Mesothelial cell of epicardium (in vitro differentiated cells): ENCODE data around the gene PHACTR3. TPM values are rescaled to one million over a fixed set of nuclear protein-coding genes. Genes with fewer than 3 reads are reported as not detected.

Source experiments
- DNase-seq, 2 experiments: peaks; one replicate each; pipeline ENCODE4 v3.0.0; 2021; ENCODE audit warnings: low spot score in 2 of 2; ENCODE audit not compliant: unreplicated experiment in 2 of 2
- H3K27ac Mint-ChIP-seq: 2 replicates; pipeline ENCODE4 v1.8.0; 2021; ENCODE audit warnings: mixed read lengths
- H3K27me3 Mint-ChIP-seq: 2 replicates; pipeline ENCODE4 v1.8.0; 2021; ENCODE audit warnings: low read depth, mixed read lengths
- H3K36me3 Mint-ChIP-seq: 2 replicates; pipeline ENCODE4 v1.8.0; 2021; ENCODE audit warnings: mixed read lengths
- H3K4me1 Mint-ChIP-seq: 2 replicates; pipeline ENCODE4 v1.8.0; 2021; ENCODE audit warnings: mixed read lengths
- H3K4me3 Mint-ChIP-seq: 2 replicates; pipeline ENCODE4 v1.8.0; 2021; ENCODE audit warnings: mild to moderate bottlenecking, moderate library complexity, mixed read lengths
- H3K9me3 Mint-ChIP-seq: 2 replicates; pipeline ENCODE4 v1.8.0; 2021; ENCODE audit warnings: mixed read lengths
- CTCF ChIP-seq: fragments of 200-600 bp; sonication (generic); IDR thresholded peaks from one replicate; pipeline ENCODE4 v1.5.0; 2021; ENCODE audit warnings: antibody characterized with exemption; ENCODE audit not compliant: unreplicated experiment
- total RNA-seq: library from RNA; stranded (reverse); gene quantifications from 3 replicates; pipeline ENCODE4 v1.2.1, GENCODE V29; 2021

Gene PHACTR3
- total RNA-seq, 1 donor from 2014 or later = 0.16 TPM

- Mint-ChIP-seq H3K4me1 (no peaks in the 10 kb centered on the region), H3K27ac (no peak overlapping the region), H3K36me3 (no peaks in the 10 kb centered on the region), H3K4me3 (no peak overlapping the region), H3K9me3 (peaks cover 26% of the 10 kb centered on the region), H3K27me3 (no peaks in the 10 kb centered on the region)
- DNase-seq = no peak
- no peak for TF ChIP-seq CTCF
Observed at GRCh38 chr20:59740621-59741020, 136.3 kb downstream of the PHACTR3 start.

DNA sequence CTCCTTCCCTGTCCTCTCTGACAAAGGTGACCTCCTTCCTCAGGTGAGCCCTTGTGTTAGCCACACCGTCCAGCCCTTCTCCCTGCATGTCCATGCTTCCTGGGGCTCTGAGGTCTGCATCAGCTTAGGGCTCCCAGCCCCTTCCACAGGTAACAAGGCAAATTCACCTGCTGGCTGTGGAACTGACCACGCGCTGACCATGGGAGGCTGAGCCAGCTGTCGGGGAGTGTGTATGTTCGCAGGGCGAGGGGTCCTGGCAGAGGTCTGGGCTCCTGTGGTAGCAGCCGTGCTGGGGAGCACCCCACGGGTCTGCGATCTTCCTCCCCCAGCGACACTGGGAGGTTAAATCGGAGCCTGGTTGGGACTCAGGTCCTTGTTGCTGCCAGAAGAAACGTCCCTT lies 136.7 kb downstream of the PHACTR3 start:
- Mint-ChIP-seq H3K9me3 (peaks cover 26% of the 10 kb centered on the region), H3K4me1 (no peaks in the 10 kb centered on the region), H3K4me3 (no peak overlapping the region), H3K27ac (no peak overlapping the region), H3K36me3 (no peaks in the 10 kb centered on the region), H3K27me3 (no peaks in the 10 kb centered on the region)
- DNase-seq = no peak
- no peak for TF ChIP-seq CTCF

DNA sequence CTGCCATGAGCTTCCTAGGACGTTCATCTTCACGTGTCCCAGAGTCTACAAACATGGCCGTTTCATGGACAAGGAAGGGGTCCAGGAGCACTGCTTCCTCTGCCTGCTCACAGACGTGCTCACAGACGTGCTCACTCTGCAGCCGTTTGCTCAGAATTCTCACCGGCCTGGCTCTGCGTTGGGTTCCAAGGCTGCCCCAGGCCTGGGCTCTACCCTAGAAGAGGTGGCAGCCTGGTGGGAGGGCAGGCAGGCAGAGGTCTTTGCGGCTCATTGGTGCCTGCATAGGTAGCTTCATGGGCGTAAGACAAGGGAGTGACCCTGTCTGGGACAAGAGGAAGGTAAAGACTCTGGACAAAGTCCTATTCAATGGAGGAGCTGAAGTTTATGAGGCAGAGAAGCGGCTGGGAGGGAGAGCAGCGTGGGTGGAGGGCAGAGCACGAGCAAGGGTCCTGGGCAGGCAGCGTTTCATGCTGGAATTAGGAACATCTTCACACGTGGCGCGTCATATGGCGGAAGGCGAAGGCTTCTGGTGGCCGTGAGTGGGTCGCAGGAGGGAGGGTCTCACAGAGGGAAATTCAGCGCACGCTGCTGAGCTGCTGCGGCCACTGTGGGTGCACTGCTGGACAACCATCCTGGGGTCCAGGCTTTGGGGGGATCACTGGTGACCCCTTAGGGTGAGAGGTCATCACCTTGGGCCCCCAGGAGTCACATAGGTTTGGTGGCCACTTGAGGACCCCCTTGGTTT lies 138.2 kb downstream of the PHACTR3 start:
- no peak overlapping the region for H3K27ac Mint-ChIP-seq
- H3K36me3 Mint-ChIP-seq = no peaks in the 10 kb centered on the region
- H3K4me1 Mint-ChIP-seq = no peaks in the 10 kb centered on the region
- no peak for DNase-seq
- peaks cover 7% of the 10 kb centered on the region for H3K27me3 Mint-ChIP-seq
- H3K9me3 Mint-ChIP-seq = peaks cover 20% of the 10 kb centered on the region
- TF ChIP-seq CTCF = no peak
- H3K4me3 Mint-ChIP-seq = no peak overlapping the region

DNA sequence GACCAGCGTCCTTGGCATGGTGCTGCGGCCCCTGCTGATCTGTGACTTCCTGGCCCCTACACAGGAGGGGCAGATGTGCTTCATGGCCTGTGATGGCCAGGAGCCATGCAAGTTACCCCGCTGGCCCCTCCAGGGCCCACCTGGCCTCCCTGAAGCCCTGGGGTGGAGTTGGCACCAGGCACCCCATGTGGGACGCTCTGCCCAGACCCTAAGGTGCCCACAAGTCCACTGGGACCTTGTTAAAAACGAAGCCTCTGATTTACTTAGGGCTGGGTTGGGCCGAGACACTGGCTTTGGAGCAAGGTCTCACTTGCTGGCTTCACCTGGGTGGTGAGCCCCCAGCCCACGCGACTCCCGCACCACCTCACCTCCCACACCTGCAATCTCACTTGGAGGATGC lies 139.0 kb downstream of the PHACTR3 start:
- Mint-ChIP-seq H3K4me3 (no peak overlapping the region), H3K27ac (no peak overlapping the region)

DNA sequence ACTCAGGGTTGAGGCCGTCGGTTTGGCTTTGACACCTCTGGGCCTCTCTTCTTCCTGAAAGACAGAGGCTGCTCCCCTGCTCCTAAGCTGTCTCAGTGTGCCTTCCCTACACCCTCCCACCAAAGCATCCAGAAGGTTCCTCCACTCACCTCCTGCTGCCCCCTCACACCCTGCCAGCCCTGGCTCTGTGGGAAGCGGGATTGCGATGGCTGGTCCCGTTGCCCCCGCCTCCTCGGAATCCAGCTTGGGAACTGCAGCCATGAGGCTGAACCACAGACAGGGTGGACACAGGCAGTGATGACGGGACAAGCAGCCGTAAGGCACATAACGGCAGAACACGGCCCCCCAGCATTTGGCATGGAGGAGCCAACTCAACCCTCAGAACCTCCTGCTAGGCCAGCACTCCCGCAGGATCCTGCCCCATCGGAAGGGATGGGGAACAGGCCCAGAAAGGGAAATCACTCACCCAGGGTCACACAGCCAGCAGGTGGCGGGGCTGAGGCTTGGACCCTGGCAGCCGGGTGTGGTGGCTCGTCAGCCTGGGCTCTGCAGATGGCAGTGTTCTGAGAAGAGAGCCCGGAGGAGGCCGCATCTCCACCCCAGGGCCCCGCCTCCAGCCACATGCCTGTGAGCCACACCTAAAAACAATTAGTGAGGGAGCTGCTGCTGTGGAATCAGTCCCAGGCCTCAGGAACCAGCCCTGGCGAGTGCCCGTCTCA lies 139.6 kb downstream of the PHACTR3 start:
- H3K4me1 Mint-ChIP-seq = no peaks in the 10 kb centered on the region
- no peaks in the 10 kb centered on the region for H3K36me3 Mint-ChIP-seq
- H3K27me3 Mint-ChIP-seq = peaks cover 13% of the 10 kb centered on the region
- peaks cover 8% of the 10 kb centered on the region for H3K9me3 Mint-ChIP-seq
- no peak overlapping the region for H3K4me3 Mint-ChIP-seq
- no peak overlapping the region for H3K27ac Mint-ChIP-seq
- no peak for TF ChIP-seq CTCF
- DNase-seq = no peak

More for the DNA sequence above, 139.0 kb downstream of the PHACTR3 start:
- no peaks in the 10 kb centered on the region for H3K4me1 Mint-ChIP-seq
- no peak for DNase-seq
- TF ChIP-seq CTCF = no peak
- peaks cover 14% of the 10 kb centered on the region for H3K9me3 Mint-ChIP-seq
- H3K36me3 Mint-ChIP-seq = no peaks in the 10 kb centered on the region
- H3K27me3 Mint-ChIP-seq = peaks cover 9% of the 10 kb centered on the region
